ENCODE data around the gene FBLN2.
A peak's percentile ranks its signal among the peaks of the same experiment; 100 is the strongest.

FBLN2 gene

GRCh38 chr3:13624671-13625125 lies 75.8 kb downstream of the FBLN2 start:
- no peak for DNase-seq (ENCODE audit: low read depth)

- no peak for DNase-seq (ENCODE audit: low read depth)
Observed at GRCh38 chr3:13626396-13626795, 77.5 kb downstream of the FBLN2 start.

- no peak for DNase-seq (ENCODE audit: low read depth)
Observed at GRCh38 chr3:13626915-13627460, 78.1 kb downstream of the FBLN2 start.

GRCh38 chr3:13627681-13628080 lies 78.8 kb downstream of the FBLN2 start:
- no peak for DNase-seq (ENCODE audit: low read depth)

GRCh38 chr3:13628432-13628831 lies 79.5 kb downstream of the FBLN2 start:
- no peak for DNase-seq (ENCODE audit: low read depth)

GRCh38 chr3:13628841-13629551 lies 80.1 kb downstream of the FBLN2 start:
- DNase-seq (ENCODE audit: low read depth) = no peak

GRCh38 chr3:13629644-13630043 lies 80.7 kb downstream of the FBLN2 start:
- no peak for DNase-seq (ENCODE audit: low read depth)

GRCh38 chr3:13631256-13631655 lies 82.3 kb downstream of the FBLN2 start:
- no peak for DNase-seq (ENCODE audit: low read depth)

- no peak for DNase-seq (ENCODE audit: low read depth)
Observed at GRCh38 chr3:13633176-13633575, 84.3 kb downstream of the FBLN2 start.

- no peak for DNase-seq (ENCODE audit: low read depth)
Observed at GRCh38 chr3:13634151-13634550, 85.2 kb downstream of the FBLN2 start.

GRCh38 chr3:13634615-13635014 lies 85.7 kb downstream of the FBLN2 start:
- DNase-seq (ENCODE audit: low read depth) = no peak

- no peak for DNase-seq (ENCODE audit: low read depth)
Observed at GRCh38 chr3:13636186-13636585, 87.3 kb downstream of the FBLN2 start.

- no peak for DNase-seq (ENCODE audit: low read depth)
Observed at GRCh38 chr3:13636874-13637273, 87.9 kb downstream of the FBLN2 start.

- no peak for DNase-seq (ENCODE audit: low read depth)
Observed at GRCh38 chr3:13637311-13637891, 88.5 kb downstream of the FBLN2 start.

- DNase-seq (ENCODE audit: low read depth) = no peak
Observed at GRCh38 chr3:13637953-13638352, 89.0 kb downstream of the FBLN2 start.

GRCh38 chr3:13638927-13639326 lies 90.0 kb downstream of the FBLN2 start:
- DNase-seq (ENCODE audit: low read depth) = no peak

- no peak for DNase-seq (ENCODE audit: low read depth)
Observed at GRCh38 chr3:13642597-13642996, 93.7 kb downstream of the FBLN2 start.

- peak; percentile 45 for DNase-seq (ENCODE audit: low read depth)
Observed at GRCh38 chr3:13644341-13645117, 95.6 kb downstream of the FBLN2 start.

- DNase-seq (ENCODE audit: low read depth) = no peak
Observed at GRCh38 chr3:13645801-13646637, 97.1 kb downstream of the FBLN2 start.

- no peak for DNase-seq (ENCODE audit: low read depth)
Observed at GRCh38 chr3:13647298-13648059, 98.6 kb downstream of the FBLN2 start.

Measured in amniotic epithelial cell (primary cell).